Spleen (tissue), 11 donors: Measurements from ENCODE around the gene RBMS1. TPM values are rescaled to one million over a fixed set of nuclear protein-coding genes. Genes with fewer than 3 reads are reported as not detected.
"Not testable (repeated sequence)": the region's sequence is repeated elsewhere in the genome, so short reads cannot be mapped to it uniquely, and the experiment has no call there.

Experiments used
- DNase-seq: peaks from one replicate; pipeline ENCODE4 v3.0.0-alpha.2; 2020
- H3K27ac ChIP-seq, 8 donors: fragments of 200-600 bp; sonication (generic) in 7 of 8; 1 replicate in 4 of 8; 2 replicates in 4 of 8; pipeline versions ENCODE4 v1.5.0 to v1.8.0; 2016 to 2021; ENCODE audit warnings: inconsistent platforms in 4 of 8, mild to moderate bottlenecking in 4 of 8, moderate library complexity in 1 of 8
- H3K27me3 ChIP-seq, 7 donors: fragments of 200-600 bp; sonication (generic) in 6 of 7; replicated peaks in 1 of 7; 1 replicate in 4 of 7; 2 replicates in 3 of 7; pipeline versions ENCODE4 v1.5.0 to v1.8.0; 2016 to 2021; ENCODE audit warnings: inconsistent platforms in 3 of 7, mild to moderate bottlenecking in 1 of 7
- H3K36me3 ChIP-seq, 6 donors: fragments of 200-600 bp; sonication (generic) in 5 of 6; 1 replicate in 4 of 6; 2 replicates in 2 of 6; pipeline versions ENCODE4 v1.5.0 to v1.8.0; 2016 to 2021; ENCODE audit warnings: inconsistent platforms in 2 of 6
- H3K4me1 ChIP-seq, 6 donors: fragments of 200-600 bp; sonication (generic) in 5 of 6; 1 replicate in 3 of 6; 2 replicates in 3 of 6; pipeline versions ENCODE4 v1.5.0 to v1.8.0; 2016 to 2021; ENCODE audit warnings: inconsistent platforms in 3 of 6
- H3K4me3 ChIP-seq, 8 donors: fragments of 200-600 bp; sonication (generic) in 7 of 8; 1 replicate in 4 of 8; 2 replicates in 4 of 8; pipeline versions ENCODE4 v1.5.0 to v1.8.0; 2016 to 2021; ENCODE audit warnings: inconsistent platforms in 4 of 8, mild to moderate bottlenecking in 4 of 8, moderate library complexity in 2 of 8
- H3K9me3 ChIP-seq, 8 donors: fragments of 200-600 bp; sonication (generic) in 7 of 8; 1 replicate in 4 of 8; 2 replicates in 4 of 8; pipeline versions ENCODE4 v1.5.0 to v1.8.0; 2016 to 2021; ENCODE audit warnings: inconsistent platforms in 4 of 8
- POLR2A ChIP-seq, 3 donors: fragments of 450-650 bp; IDR thresholded peaks; one replicate each; pipeline ENCODE4 v1.5.1; 2017; ENCODE audit warnings: antibody characterized with exemption in 3 of 3, mild to moderate bottlenecking in 1 of 3
- POLR2AphosphoS5 ChIP-seq, 3 donors: sonication (generic); formaldehyde crosslinking; IDR thresholded peaks; one replicate each; pipeline ENCODE4 v1.5.1; 2017; ENCODE audit warnings: antibody characterized with exemption in 3 of 3
- WGBS, 5 donors: extraction: QIAGEN DNeasy Blood & Tissue Kit in 3 of 5; methylation state at CpG; one replicate each; pipeline versions ENCODE4 v1.1.5 to v1.1.7; 2013 to 2018; 5-methylcytosine and 5-hydroxymethylcytosine counted together
- intact Hi-C: fragments of 100-400 bp; cut with DNase I; formaldehyde crosslinking; loops from one replicate; pipeline ENCODE4 v1.15.0; 2023; ENCODE audit warnings: low total_unique reads
- polyA plus RNA-seq, 3 donors: library from polyadenylated mRNA; stranded (reverse); fragments of 200-250 nt; gene quantifications; one replicate each; pipeline ENCODE4 v1.2.1, GENCODE V29; 2013
- total RNA-seq, 7 donors: library from RNA; depleted of rRNA in 3 of 7; stranded (reverse); fragments of >200 nt in 3 of 7; fragmentation: NEBNext Ultra II Directional in 4 of 7; extraction: Animal tissue kit (Norgen Biotek cat#: 25700) in 4 of 7; gene quantifications; one replicate each; pipeline versions ENCODE4 v1.1.0 to v1.2.1, GENCODE V29; 2016 to 2021
- TF ChIP-seq, protein P1 (sequence below), 11 experiments: fragments of 200-600 bp in 7 of 11; fragments of 450-650 bp in 4 of 11; sonication (generic) in 4 of 11; IDR thresholded peaks in 8 of 11; conservative IDR thresholded peaks in 3 of 11; 1 replicate in 7 of 11; 2 replicates in 4 of 11; pipeline versions ENCODE4 v1.4.0 to v1.8.0; 2016 to 2021; ENCODE audit warnings: antibody characterized with exemption in 11 of 11, inconsistent platforms in 4 of 11, mild to moderate bottlenecking in 1 of 11
- donor health status: healthy with polysubstance abuse.
- donor health status: DM: no; HTN: no; CAD: no; lungs with moderate emphysema.
- donor health status: DM: no; HTN: no; CAD: no.
- donor health status: Bipolar disorder and iron deficiency.
- donor health status: healthy.
- donor health status: DM: no; HTN: no; CAD: no.
- donor health status: DM: yes; HTN: yes; CAD: no.

Gene RBMS1
- total and polyA plus RNA-seq, 10 donors, result 18.8 to 151 (median 118) TPM

DNA sequence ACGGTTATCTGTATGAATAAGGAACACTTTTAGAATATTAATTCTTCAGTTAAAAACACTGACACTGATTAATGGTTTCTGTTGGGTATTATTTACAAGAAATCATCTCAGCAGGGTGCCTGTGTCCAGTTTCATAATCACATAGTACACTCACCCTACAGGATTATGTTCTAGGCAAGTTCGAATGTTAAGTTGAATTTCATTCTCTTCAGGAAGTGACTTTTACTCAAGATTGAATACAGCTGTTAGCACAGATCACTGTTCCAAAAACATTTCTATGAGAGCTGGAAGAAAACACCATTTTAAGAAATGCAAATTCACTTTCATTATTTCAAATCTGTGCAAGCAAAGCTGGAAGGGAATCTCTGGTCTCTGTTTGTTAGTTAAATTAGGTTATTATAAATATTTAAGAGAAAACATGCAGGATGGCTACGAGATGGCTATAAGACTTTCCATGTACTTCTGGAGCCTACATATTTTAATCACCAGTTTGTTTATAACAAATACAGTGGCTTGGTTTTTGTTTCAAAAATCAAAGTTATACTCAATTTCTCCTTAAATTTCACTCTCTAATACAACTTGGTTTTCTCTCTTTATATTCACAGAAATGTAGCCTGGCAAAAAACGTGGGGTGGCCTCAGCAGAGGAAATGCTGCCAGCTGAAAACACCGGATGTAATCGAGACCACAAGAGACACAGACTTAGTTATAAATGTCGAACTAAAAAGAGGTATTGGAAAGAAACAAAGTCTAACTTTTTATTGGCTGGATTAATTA lies 65.8 kb downstream of the RBMS1 start:
- TF ChIP-seq, protein P1, sequence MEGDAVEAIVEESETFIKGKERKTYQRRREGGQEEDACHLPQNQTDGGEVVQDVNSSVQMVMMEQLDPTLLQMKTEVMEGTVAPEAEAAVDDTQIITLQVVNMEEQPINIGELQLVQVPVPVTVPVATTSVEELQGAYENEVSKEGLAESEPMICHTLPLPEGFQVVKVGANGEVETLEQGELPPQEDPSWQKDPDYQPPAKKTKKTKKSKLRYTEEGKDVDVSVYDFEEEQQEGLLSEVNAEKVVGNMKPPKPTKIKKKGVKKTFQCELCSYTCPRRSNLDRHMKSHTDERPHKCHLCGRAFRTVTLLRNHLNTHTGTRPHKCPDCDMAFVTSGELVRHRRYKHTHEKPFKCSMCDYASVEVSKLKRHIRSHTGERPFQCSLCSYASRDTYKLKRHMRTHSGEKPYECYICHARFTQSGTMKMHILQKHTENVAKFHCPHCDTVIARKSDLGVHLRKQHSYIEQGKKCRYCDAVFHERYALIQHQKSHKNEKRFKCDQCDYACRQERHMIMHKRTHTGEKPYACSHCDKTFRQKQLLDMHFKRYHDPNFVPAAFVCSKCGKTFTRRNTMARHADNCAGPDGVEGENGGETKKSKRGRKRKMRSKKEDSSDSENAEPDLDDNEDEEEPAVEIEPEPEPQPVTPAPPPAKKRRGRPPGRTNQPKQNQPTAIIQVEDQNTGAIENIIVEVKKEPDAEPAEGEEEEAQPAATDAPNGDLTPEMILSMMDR (IDR thresholded peaks at IDR 0.05 in 8 of 11, conservative IDR thresholded peaks at IDR 0.05 in 3 of 11), result no peak
- TF ChIP-seq POLR2A (IDR thresholded peaks at IDR 0.05) (no peak), POLR2AphosphoS5 (IDR thresholded peaks at IDR 0.05) (no peak)
- no peaks in the 10 kb centered on the region for H3K27me3 ChIP-seq
- peaks cover 23 to 73% (median 52%) of the 10 kb centered on the region in 6 donors for H3K4me1 ChIP-seq
- 11 to 12% (median 12%) methylated on average over 7 of the region's 7 CpGs for WGBS, 5 donors
- intact Hi-C loops, result no loop called here
- peaks cover 0 to 7% (median 2%) of the 10 kb centered on the region in 8 donors for H3K9me3 ChIP-seq
- H3K36me3 ChIP-seq, result peaks cover 0 to 8% (median 0%) of the 10 kb centered on the region in 6 donors
- peak overlapping the region; percentile 41 to 81 (median 77) for H3K27ac ChIP-seq
- H3K4me3 ChIP-seq, result peak overlapping the region in 6 of 8 donors; percentile 0 to 54 (median 6)
- peak; percentile 77 for DNase-seq

DNA sequence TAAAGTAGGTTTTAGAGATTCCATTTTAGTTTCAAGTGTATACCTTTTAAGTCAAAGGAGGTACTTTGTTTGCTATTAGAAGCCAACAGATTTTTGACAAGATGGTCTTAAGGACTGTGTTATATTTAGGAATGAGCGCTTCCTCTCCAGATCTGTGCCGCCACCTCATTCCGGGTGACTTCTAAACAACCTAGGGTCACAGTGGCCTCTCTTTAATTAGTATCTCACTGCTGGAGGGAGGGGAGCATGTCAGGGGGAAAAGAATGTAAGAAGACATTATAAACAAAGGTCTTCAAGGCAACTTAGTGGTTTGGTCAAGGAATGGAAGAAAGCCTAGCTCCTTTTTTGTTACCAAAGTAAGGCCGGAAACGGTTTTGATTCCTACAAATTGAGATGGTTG lies 67.0 kb downstream of the RBMS1 start:
- Histone ChIP-seq H3K27ac (peak overlapping the region in 6 of 8 donors; percentile 35 to 81 (median 77)), H3K4me1 (peaks cover 23 to 79% (median 47%) of the 10 kb centered on the region in 6 donors), H3K36me3 (peaks cover 0 to 8% (median 0%) of the 10 kb centered on the region in 6 donors), H3K9me3 (peaks cover 0 to 7% (median 2%) of the 10 kb centered on the region in 8 donors), H3K27me3 (no peaks in the 10 kb centered on the region), H3K4me3 (no peak overlapping the region)
- TF ChIP-seq POLR2AphosphoS5 (IDR thresholded peaks at IDR 0.05) (no peak), POLR2A (IDR thresholded peaks at IDR 0.05) (no peak)
- TF ChIP-seq, protein P1 (IDR thresholded peaks at IDR 0.05 in 8 of 11, conservative IDR thresholded peaks at IDR 0.05 in 3 of 11), result no peak
- intact Hi-C loops, result no loop called here
- 84 to 91% (median 89%) methylated on average over 5 of the region's 5 CpGs for WGBS, 5 donors
- no peak for DNase-seq

- TF ChIP-seq, protein P1 (IDR thresholded peaks at IDR 0.05 in 8 of 11, conservative IDR thresholded peaks at IDR 0.05 in 3 of 11), result no peak
- no peak for TF ChIP-seq POLR2AphosphoS5 (IDR thresholded peaks at IDR 0.05)
- TF ChIP-seq POLR2A (IDR thresholded peaks at IDR 0.05), result no peak
- Histone ChIP-seq H3K4me1 (peaks cover 23 to 78% (median 41%) of the 10 kb centered on the region in 6 donors), H3K36me3 (peaks cover 0 to 1% (median 0%) of the 10 kb centered on the region in 6 donors), H3K27me3 (no peaks in the 10 kb centered on the region), H3K9me3 (peaks cover 0 to 7% (median 2%) of the 10 kb centered on the region in 8 donors), H3K27ac (peak overlapping the region in 4 of 8 donors; percentile 16 to 78 (median 38)), H3K4me3 (no peak overlapping the region)
- 76 to 87% (median 83%) methylated on average over 4 of the region's 4 CpGs for WGBS, 5 donors
- intact Hi-C loops, result no loop called here
- no peak for DNase-seq
Measured at GRCh38 chr2:160425434-160426151, 68.0 kb downstream of the RBMS1 start.

DNA sequence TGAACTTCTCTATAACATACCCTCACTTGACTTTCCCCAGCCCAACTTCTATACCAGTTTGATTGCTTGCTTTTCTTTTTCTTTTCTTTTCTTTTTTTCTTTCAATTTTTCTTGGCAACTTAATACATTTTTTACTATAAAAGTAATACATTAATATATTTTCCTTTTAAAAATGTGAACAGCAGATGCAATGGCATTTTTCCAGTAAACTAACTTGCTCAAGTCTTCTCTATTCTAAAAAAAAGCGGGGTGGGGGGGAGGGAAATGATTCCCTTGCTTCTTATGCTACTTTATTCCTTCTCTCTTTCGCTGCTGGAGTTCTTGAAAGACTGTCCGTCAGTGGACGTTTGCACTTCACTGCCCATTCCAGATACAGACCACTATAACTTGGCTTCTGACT lies 70.5 kb downstream of the RBMS1 start:
- H3K4me1 ChIP-seq, result peaks cover 20 to 81% (median 38%) of the 10 kb centered on the region in 6 donors
- no peak for DNase-seq
- TF ChIP-seq POLR2A (IDR thresholded peaks at IDR 0.05), result no peak
- TF ChIP-seq, protein P1 (IDR thresholded peaks at IDR 0.05 in 8 of 11, conservative IDR thresholded peaks at IDR 0.05 in 3 of 11), result no peak
- TF ChIP-seq POLR2AphosphoS5 (IDR thresholded peaks at IDR 0.05), result no peak
- WGBS, 5 donors, result 68 to 89% (median 86%) methylated on average over 4 of the region's 4 CpGs
- intact Hi-C loops, result no loop called here
- H3K4me3 ChIP-seq, result no peak overlapping the region
- no peaks in the 10 kb centered on the region for H3K27me3 ChIP-seq
- H3K36me3 ChIP-seq, result no peaks in the 10 kb centered on the region
- H3K9me3 ChIP-seq, result no peaks in the 10 kb centered on the region
- H3K27ac ChIP-seq, result no peak overlapping the region

DNA sequence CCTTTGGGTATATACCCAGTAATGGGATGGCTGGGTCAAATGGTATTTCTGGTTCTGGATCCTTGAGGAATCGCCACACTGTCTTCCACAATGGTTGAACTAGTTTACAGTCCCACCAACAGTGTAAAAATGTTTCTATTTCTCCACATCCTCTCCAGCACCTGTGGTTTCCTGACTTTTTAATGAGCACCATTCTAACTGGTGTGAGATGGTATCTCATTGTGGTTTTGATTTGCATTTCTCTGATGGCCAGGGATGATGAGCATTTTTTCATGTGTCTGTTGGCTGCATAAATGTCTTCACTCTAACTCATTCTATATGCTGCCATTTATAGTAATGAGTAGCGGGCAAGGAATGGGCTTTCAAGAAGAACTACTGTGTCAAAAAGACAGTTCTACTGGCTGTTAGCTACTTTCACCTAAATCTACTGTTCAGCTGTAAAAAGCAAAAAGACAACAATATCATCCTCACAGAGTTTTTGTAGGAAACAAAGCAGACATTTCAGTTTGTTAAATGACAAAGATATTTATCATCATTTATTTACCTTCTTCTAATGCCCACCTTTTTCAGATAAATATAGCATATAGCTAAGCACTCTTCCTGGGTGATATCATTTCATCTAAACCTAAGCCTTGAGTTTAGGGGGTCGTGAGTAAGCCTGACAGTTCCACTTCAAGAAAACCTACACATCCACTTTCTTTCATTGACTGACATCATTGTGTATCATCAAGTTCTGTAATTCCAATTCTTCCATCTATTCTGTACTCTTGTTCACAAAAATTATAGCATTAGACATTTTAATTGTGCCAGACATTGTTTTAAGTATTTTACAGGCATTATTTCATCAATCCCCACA lies 71.7 kb downstream of the RBMS1 start:
- DNase-seq, H3K9me3 ChIP-seq, H3K4me3 ChIP-seq, H3K27me3 ChIP-seq, H3K36me3 ChIP-seq, intact Hi-C loops: not testable (repeated sequence)
- Histone ChIP-seq H3K27ac (peak overlapping the region in 1 of 8 donors; percentile 43), H3K4me1 (peaks cover 11 to 80% (median 28%) of the 10 kb centered on the region in 6 donors)
- 56 to 71% (median 63%) methylated on average over 3 of the region's 3 CpGs for WGBS, 5 donors
